Gastrocnemius medialis (tissue), 4 donors: ENCODE results near the gene OPCML. TPM values are rescaled to one million over a fixed set of nuclear protein-coding genes. Genes with fewer than 3 reads are reported as not detected.

ENCODE experiments used
- ATAC-seq, 2 donors: fragments of 150-250 bp; one replicate each; pipeline ENCODE4 v1.9.1; 2016
- DNase-seq, 2 donors: peaks; one replicate each; pipeline ENCODE4 v3.0.0-alpha.2; 2019
- H3K27ac ChIP-seq, 4 donors: fragments of 200-600 bp; sonication (generic); 1 replicate in 1 of 4; 2 replicates in 3 of 4; pipeline ENCODE4 v1.5.1; 2016 to 2018; ENCODE audit warnings: mild to moderate bottlenecking in 2 of 4, moderate library complexity in 1 of 4
- H3K27me3 ChIP-seq, 3 donors: fragments of 200-600 bp; sonication (generic) in 2 of 3; 1 replicate in 1 of 3; 2 replicates in 2 of 3; pipeline versions ENCODE4 v1.5.1 to v1.6.0; 2016 to 2019; ENCODE audit warnings: mild to moderate bottlenecking in 1 of 3, moderate library complexity in 1 of 3
- H3K36me3 ChIP-seq, 2 donors: fragments of 200-600 bp; sonication (generic) in 1 of 2; one replicate each; pipeline ENCODE4 v1.5.1; 2017 to 2018
- H3K4me1 ChIP-seq, 2 donors: fragments of 200-600 bp; sonication (generic) in 1 of 2; one replicate each; pipeline ENCODE4 v1.5.1; 2016 to 2017; ENCODE audit warnings: mild to moderate bottlenecking in 2 of 2
- H3K4me3 ChIP-seq, 4 donors: fragments of 200-600 bp; sonication (generic) in 3 of 4; 1 replicate in 1 of 4; 2 replicates in 3 of 4; pipeline ENCODE4 v1.5.1; 2016 to 2019; ENCODE audit warnings: mild to moderate bottlenecking in 2 of 4
- H3K9me3 ChIP-seq, 3 donors: fragments of 200-600 bp; sonication (generic) in 2 of 3; 1 replicate in 1 of 3; 2 replicates in 2 of 3; pipeline ENCODE4 v1.5.1; 2016 to 2019
- POLR2A ChIP-seq, 2 donors: fragments of 450-650 bp; IDR thresholded peaks; one replicate each; pipeline ENCODE4 v1.6.1; 2017; ENCODE audit warnings: antibody characterized with exemption in 2 of 2, mild to moderate bottlenecking in 2 of 2, moderate library complexity in 2 of 2
- in situ Hi-C, 4 donors: fragments of 200-750 bp; cut with MboI; loops; one replicate each; pipeline versions ENCODE4 v1.15.0 to v1.8.0; 2017; ENCODE audit warnings: low sequenced_read_pairs in 4 of 4
- intact Hi-C: fragments of 100-400 bp; cut with DNase I; formaldehyde crosslinking; loops from one replicate; pipeline ENCODE4 v1.15.1; 2023; ENCODE audit warnings: low total_unique reads
- total RNA-seq, 4 donors: library from RNA; depleted of rRNA; stranded (reverse); fragments of >200 nt; gene quantifications; one replicate each; pipeline versions ENCODE4 v1.1.0 to v1.2.3, GENCODE V29; 2016
- TF ChIP-seq, protein P1 (sequence below), 5 experiments: fragments of 450-650 bp in 3 of 5; fragments of 200-600 bp in 2 of 5; sonication (generic) in 2 of 5; IDR thresholded peaks in 4 of 5; conservative IDR thresholded peaks in 1 of 5; 1 replicate in 4 of 5; 2 replicates in 1 of 5; pipeline ENCODE4 v1.5.1; 2016 to 2019; ENCODE audit warnings: antibody characterized with exemption in 5 of 5, mild to moderate bottlenecking in 3 of 5, moderate library complexity in 3 of 5

The OPCML gene
- total RNA-seq, 4 donors from 2014 or later, result not detected

DNA sequence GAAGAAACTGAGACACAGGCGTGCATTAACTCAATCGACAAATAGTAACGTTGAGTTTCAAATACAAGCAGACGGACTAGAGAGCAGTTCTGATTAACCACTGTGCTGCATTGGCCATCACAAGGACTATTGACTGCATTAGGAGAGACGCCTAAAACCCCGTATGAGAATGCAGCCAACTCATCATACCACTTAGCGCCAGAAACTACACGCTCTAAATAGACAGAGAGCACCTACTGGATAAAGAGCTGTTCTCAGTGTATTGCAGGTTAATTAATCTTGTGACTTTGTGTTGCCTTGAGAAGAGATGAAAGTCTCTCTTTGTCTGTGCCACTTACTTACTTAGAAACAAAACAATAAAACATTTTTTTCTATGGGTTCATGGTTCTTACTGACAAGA, 484.0 kb downstream of the OPCML start:
- no peak for ATAC-seq
- no peaks in the 10 kb centered on the region for H3K4me1 ChIP-seq
- no peaks in the 10 kb centered on the region for H3K9me3 ChIP-seq
- intact Hi-C loops, result no loop called here
- no peaks in the 10 kb centered on the region for H3K36me3 ChIP-seq
- no peak for DNase-seq
- in situ Hi-C loops, result no loop called here
- TF ChIP-seq, protein P1, sequence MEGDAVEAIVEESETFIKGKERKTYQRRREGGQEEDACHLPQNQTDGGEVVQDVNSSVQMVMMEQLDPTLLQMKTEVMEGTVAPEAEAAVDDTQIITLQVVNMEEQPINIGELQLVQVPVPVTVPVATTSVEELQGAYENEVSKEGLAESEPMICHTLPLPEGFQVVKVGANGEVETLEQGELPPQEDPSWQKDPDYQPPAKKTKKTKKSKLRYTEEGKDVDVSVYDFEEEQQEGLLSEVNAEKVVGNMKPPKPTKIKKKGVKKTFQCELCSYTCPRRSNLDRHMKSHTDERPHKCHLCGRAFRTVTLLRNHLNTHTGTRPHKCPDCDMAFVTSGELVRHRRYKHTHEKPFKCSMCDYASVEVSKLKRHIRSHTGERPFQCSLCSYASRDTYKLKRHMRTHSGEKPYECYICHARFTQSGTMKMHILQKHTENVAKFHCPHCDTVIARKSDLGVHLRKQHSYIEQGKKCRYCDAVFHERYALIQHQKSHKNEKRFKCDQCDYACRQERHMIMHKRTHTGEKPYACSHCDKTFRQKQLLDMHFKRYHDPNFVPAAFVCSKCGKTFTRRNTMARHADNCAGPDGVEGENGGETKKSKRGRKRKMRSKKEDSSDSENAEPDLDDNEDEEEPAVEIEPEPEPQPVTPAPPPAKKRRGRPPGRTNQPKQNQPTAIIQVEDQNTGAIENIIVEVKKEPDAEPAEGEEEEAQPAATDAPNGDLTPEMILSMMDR (IDR thresholded peaks at IDR 0.05 in 4 of 5, conservative IDR thresholded peaks at IDR 0.05 in 1 of 5), result no peak
- no peak for TF ChIP-seq POLR2A (IDR thresholded peaks at IDR 0.05)
- H3K4me3 ChIP-seq, result no peak overlapping the region
- H3K27ac ChIP-seq, result no peak overlapping the region
- H3K27me3 ChIP-seq, result peaks cover 0 to 5% (median 2%) of the 10 kb centered on the region in 3 donors

DNA sequence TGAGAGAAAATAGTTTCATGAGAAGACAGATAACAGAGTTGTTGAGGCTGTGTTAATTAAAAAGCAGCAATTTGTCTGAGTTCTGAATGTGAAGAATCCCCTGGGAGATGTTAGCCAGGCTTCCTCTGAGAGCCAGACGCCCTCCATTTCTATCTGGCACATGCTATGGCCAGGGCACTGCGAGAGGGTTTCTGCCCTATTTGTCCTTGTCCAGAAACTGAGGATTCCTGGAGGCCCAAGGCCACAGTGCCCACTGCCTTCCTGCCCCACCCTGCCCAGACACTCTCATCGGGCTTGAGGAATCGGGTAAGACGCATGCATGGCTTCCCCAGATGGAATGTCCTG, 484.6 kb downstream of the OPCML start:
- TF ChIP-seq, protein P1 (IDR thresholded peaks at IDR 0.05 in 4 of 5, conservative IDR thresholded peaks at IDR 0.05 in 1 of 5), result no peak
- no peak for TF ChIP-seq POLR2A (IDR thresholded peaks at IDR 0.05)
- no peak for ATAC-seq
- Histone ChIP-seq H3K4me3 (no peak overlapping the region), H3K27ac (no peak overlapping the region), H3K36me3 (no peaks in the 10 kb centered on the region), H3K9me3 (no peaks in the 10 kb centered on the region), H3K27me3 (peaks cover 0 to 5% (median 2%) of the 10 kb centered on the region in 3 donors), H3K4me1 (no peaks in the 10 kb centered on the region)
- in situ Hi-C loops, result no loop called here
- intact Hi-C loops, result no loop called here
- no peak for DNase-seq

DNA sequence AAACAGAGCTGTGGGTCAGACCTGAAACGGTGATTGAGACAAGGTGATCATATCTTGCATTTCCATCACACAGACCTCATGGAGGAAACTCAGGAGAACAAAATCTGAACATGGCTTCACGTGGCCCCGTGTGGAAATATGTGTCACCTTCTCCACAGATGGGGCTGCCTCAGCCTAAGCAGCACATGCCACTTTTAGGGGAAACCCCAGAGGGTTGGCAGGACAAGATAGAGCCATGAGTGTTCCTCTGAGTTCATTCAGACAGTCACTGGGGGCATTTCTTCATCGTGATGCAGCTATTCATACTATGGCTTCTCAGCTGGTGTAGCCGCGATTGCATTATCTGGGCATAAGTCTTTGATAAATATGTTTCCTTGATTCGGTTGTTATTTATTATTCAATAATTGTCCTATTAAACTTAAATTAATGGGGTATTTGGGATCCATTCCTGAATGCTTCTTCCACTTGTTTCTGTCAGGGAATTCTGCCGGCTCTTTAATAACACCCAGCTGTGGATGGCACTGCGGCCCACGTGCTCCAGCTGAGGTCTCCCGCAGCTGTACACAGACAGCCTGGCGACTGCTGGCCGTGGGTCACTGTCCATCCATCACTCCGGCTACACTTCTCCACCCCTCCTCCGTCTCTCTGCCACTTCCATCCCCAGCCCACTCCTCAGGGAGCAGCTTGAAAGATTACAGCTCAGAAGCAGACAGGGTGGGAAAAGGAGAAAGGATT, 485.1 kb downstream of the OPCML start:
- Histone ChIP-seq H3K9me3 (no peaks in the 10 kb centered on the region), H3K27ac (no peak overlapping the region), H3K36me3 (no peaks in the 10 kb centered on the region), H3K4me3 (no peak overlapping the region), H3K27me3 (peaks cover 0 to 5% (median 2%) of the 10 kb centered on the region in 3 donors), H3K4me1 (no peaks in the 10 kb centered on the region)
- TF ChIP-seq, protein P1 (IDR thresholded peaks at IDR 0.05 in 4 of 5, conservative IDR thresholded peaks at IDR 0.05 in 1 of 5), result no peak
- no peak for TF ChIP-seq POLR2A (IDR thresholded peaks at IDR 0.05)
- intact Hi-C loops, result no loop called here
- DNase-seq (no peak), ATAC-seq (no peak)
- in situ Hi-C loops, result no loop called here

DNA sequence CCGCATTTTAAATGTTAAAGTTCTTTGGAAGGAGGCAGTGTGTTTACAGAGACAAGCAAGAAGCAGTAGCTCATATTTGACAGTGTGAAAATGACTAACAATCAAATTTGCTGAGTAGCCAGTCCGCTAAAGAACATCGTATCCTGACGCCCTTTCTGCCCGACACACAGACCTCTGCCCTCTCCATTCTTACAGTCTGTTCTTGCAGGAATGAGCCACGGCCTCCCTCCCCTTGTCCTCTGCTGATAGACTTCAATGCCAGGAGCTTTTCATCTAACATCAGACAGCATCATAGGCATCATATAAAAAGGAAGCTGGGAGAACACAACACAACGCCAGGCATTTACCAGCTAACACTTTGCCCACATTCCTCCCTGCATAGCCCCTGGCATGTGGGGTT, 486.0 kb downstream of the OPCML start:
- no peak overlapping the region for H3K27ac ChIP-seq
- no peaks in the 10 kb centered on the region for H3K36me3 ChIP-seq
- in situ Hi-C loops (no loop called here), intact Hi-C loops (no loop called here)
- peaks cover 0 to 5% (median 2%) of the 10 kb centered on the region in 3 donors for H3K27me3 ChIP-seq
- ATAC-seq, result no peak
- no peak for DNase-seq
- H3K4me3 ChIP-seq, result no peak overlapping the region
- no peak for TF ChIP-seq POLR2A (IDR thresholded peaks at IDR 0.05)
- TF ChIP-seq, protein P1 (IDR thresholded peaks at IDR 0.05 in 4 of 5, conservative IDR thresholded peaks at IDR 0.05 in 1 of 5), result no peak
- H3K9me3 ChIP-seq, result no peaks in the 10 kb centered on the region
- no peaks in the 10 kb centered on the region for H3K4me1 ChIP-seq
